H9 (cell line): ENCODE measurements around the gene STEAP2. TPM values are rescaled to one million over a fixed set of nuclear protein-coding genes. Genes with fewer than 3 reads are reported as not detected.
A peak's percentile ranks its signal among the peaks of the same experiment; 100 is the strongest.

ENCODE experiments used
- DNase-seq: peaks from one replicate; pipeline ENCODE4 v3.0.0-alpha.2; 2017
- H2AFZ ChIP-seq: one replicate; pipeline ENCODE4 v1.6.1; 2013; ENCODE audit warnings: mild to moderate bottlenecking, low read length, control low read depth, moderate library complexity
- H2AK5ac ChIP-seq: 2 replicates; pipeline ENCODE4 v1.6.1; 2013; ENCODE audit warnings: low read length, control low read depth, mixed read lengths; ENCODE audit not compliant: insufficient read length
- H2BK120ac ChIP-seq: one replicate; pipeline ENCODE4 v1.6.1; 2013; ENCODE audit warnings: low read depth, mild to moderate bottlenecking, low read length, control low read depth, inconsistent platforms; ENCODE audit not compliant: poor library complexity, severe bottlenecking
- H2BK12ac ChIP-seq: 2 replicates; pipeline ENCODE4 v1.6.1; 2013; ENCODE audit warnings: low read length, control low read depth, mixed read lengths, low read depth; ENCODE audit not compliant: insufficient read length
- H2BK15ac ChIP-seq: 2 replicates; pipeline ENCODE4 v1.6.1; 2013; ENCODE audit warnings: low read depth, low read length, control low read depth
- H2BK20ac ChIP-seq: one replicate; pipeline ENCODE4 v1.6.1; 2013; ENCODE audit warnings: low read depth, mild to moderate bottlenecking, low read length, control low read depth, inconsistent platforms; ENCODE audit not compliant: poor library complexity, severe bottlenecking
- H2BK5ac ChIP-seq: 2 replicates; pipeline ENCODE4 v1.6.1; 2013; ENCODE audit warnings: low read length, control low read depth, mixed read lengths; ENCODE audit not compliant: insufficient read length
- H3K14ac ChIP-seq: 2 replicates; pipeline ENCODE4 v1.6.1; 2013; ENCODE audit warnings: low read length, control low read depth; ENCODE audit not compliant: insufficient read depth
- H3K18ac ChIP-seq: 2 replicates; pipeline ENCODE4 v1.6.1; 2013; ENCODE audit warnings: low read depth, mild to moderate bottlenecking, mixed read lengths, low read length, control low read depth; ENCODE audit not compliant: insufficient read length
- H3K23ac ChIP-seq: 2 replicates; pipeline ENCODE4 v1.6.1; 2013; ENCODE audit warnings: low read length, control low read depth, mixed read lengths, low read depth; ENCODE audit not compliant: insufficient read length
- H3K23me2 ChIP-seq: 2 replicates; pipeline ENCODE4 v1.6.1; 2013; ENCODE audit warnings: low read depth, mild to moderate bottlenecking, mixed read lengths, low read length, control low read depth; ENCODE audit not compliant: insufficient read length, poor library complexity, severe bottlenecking
- H3K27ac ChIP-seq: 2 replicates; pipeline ENCODE4 v1.5.1; 2013; ENCODE audit warnings: low read length, control low read depth, mixed read lengths, low read depth; ENCODE audit not compliant: insufficient read length
- H3K27me3 ChIP-seq: 2 replicates; pipeline ENCODE4 v1.6.1; 2013; ENCODE audit warnings: low read length, control low read depth, inconsistent platforms; ENCODE audit not compliant: insufficient read depth
- H3K4ac ChIP-seq: 2 replicates; pipeline ENCODE4 v1.6.1; 2013; ENCODE audit warnings: low read depth, mild to moderate bottlenecking, control low read depth, inconsistent platforms, low read length, moderate library complexity
- H3K4me1 ChIP-seq: 2 replicates; pipeline ENCODE4 v1.6.1; 2013; ENCODE audit warnings: low read length, control low read depth, inconsistent platforms; ENCODE audit not compliant: insufficient read depth
- H3K4me2 ChIP-seq: 2 replicates; pipeline ENCODE4 v1.6.1; 2013; ENCODE audit warnings: low read length, control low read depth, mixed read lengths; ENCODE audit not compliant: insufficient read length, insufficient read depth
- H3K56ac ChIP-seq: 2 replicates; pipeline ENCODE4 v1.6.1; 2013; ENCODE audit warnings: low read depth, mild to moderate bottlenecking, mixed read lengths, low read length, control low read depth; ENCODE audit not compliant: insufficient read length
- H3K79me1 ChIP-seq: 2 replicates; pipeline ENCODE4 v1.6.1; 2013; ENCODE audit warnings: low read depth, mild to moderate bottlenecking, moderate library complexity, low read length, control low read depth, inconsistent platforms; ENCODE audit not compliant: insufficient read depth, poor library complexity, severe bottlenecking
- H3K79me2 ChIP-seq: 2 replicates; pipeline ENCODE4 v1.6.1; 2013; ENCODE audit warnings: low read length, control low read depth, inconsistent platforms; ENCODE audit not compliant: insufficient read depth
- H3K9ac ChIP-seq: 2 replicates; pipeline ENCODE4 v1.6.1; 2013; ENCODE audit warnings: low read length, control low read depth, mixed read lengths; ENCODE audit not compliant: insufficient read length; ENCODE audit errors: extremely low read depth
- H3K9me3 ChIP-seq: one replicate; pipeline ENCODE4 v1.6.1; 2013; ENCODE audit warnings: low read depth, low read length, inconsistent platforms; ENCODE audit not compliant: control insufficient read depth
- H3T11ph ChIP-seq: one replicate; pipeline ENCODE4 v1.6.1; 2013; ENCODE audit warnings: mild to moderate bottlenecking, low read length, control low read depth, inconsistent platforms
- H4K20me1 ChIP-seq: one replicate; pipeline ENCODE4 v1.6.1; 2013; ENCODE audit not compliant: control insufficient read depth, insufficient read length, insufficient read depth
- H4K5ac ChIP-seq: 2 replicates; pipeline ENCODE4 v1.6.1; 2013; ENCODE audit warnings: low read depth, mild to moderate bottlenecking, mixed read lengths, low read length, control low read depth; ENCODE audit not compliant: insufficient read length
- H4K8ac ChIP-seq: replicated peaks from 2 replicates; pipeline ENCODE4 v1.6.1; 2013; ENCODE audit warnings: low read length, control low read depth, mixed read lengths, low read depth; ENCODE audit not compliant: insufficient read length
- H4K91ac ChIP-seq: 2 replicates; pipeline ENCODE4 v1.6.1; 2013; ENCODE audit warnings: low read depth, mild to moderate bottlenecking, moderate library complexity, mixed read lengths, low read length, control low read depth; ENCODE audit not compliant: insufficient read length
- H3K27ac Mint-ChIP-seq, 3 experiments: 2 replicates in 2 of 3; 3 replicates in 1 of 3; pipeline ENCODE4 v1.8.0; 2020 to 2021; ENCODE audit warnings: mixed read lengths in 3 of 3, mild to moderate bottlenecking in 1 of 3, moderate library complexity in 1 of 3
- H3K27me3 Mint-ChIP-seq: 2 replicates; pipeline ENCODE4 v1.8.0; 2021; ENCODE audit warnings: low read depth, mild to moderate bottlenecking, moderate library complexity, mixed read lengths
- H3K36me3 Mint-ChIP-seq, 3 experiments: 2 replicates in 2 of 3; 3 replicates in 1 of 3; pipeline ENCODE4 v1.8.0; 2020 to 2021; ENCODE audit warnings: low read depth in 3 of 3, mixed read lengths in 3 of 3; ENCODE audit not compliant: insufficient read depth in 1 of 3
- H3K4me1 Mint-ChIP-seq, 2 experiments: 2 replicates each; pipeline ENCODE4 v1.8.0; 2020; ENCODE audit warnings: mixed read lengths in 2 of 2
- H3K4me3 Mint-ChIP-seq, 2 experiments: 2 replicates in 1 of 2; 3 replicates in 1 of 2; pipeline ENCODE4 v1.8.0; 2020 to 2021; ENCODE audit warnings: mild to moderate bottlenecking in 2 of 2, mixed read lengths in 2 of 2, moderate library complexity in 1 of 2
- H3K9me3 Mint-ChIP-seq, 2 experiments: 2 replicates in 1 of 2; 3 replicates in 1 of 2; pipeline ENCODE4 v1.8.0; 2020; ENCODE audit warnings: mild to moderate bottlenecking in 2 of 2, mixed read lengths in 2 of 2, moderate library complexity in 1 of 2
- CTCF ChIP-seq: fragments of 200-600 bp; sonication (generic); conservative IDR thresholded peaks from 3 replicates; pipeline ENCODE4 v1.8.0; 2021; ENCODE audit warnings: antibody characterized with exemption, mild to moderate bottlenecking
- WGBS: extraction: QIAGEN DNeasy Blood & Tissue Kit; methylation state at CpG from one replicate; pipeline ENCODE4 v1.1.7; 2013; ENCODE audit warnings: missing lambda C conversion rate, low lambda C conversion rate, mixed read lengths; ENCODE audit not compliant: insufficient read length; ENCODE audit errors: extremely low coverage; 5-methylcytosine and 5-hydroxymethylcytosine counted together
- total RNA-seq: library from RNA; stranded (reverse); gene quantifications from 2 replicates; pipeline ENCODE4 v1.2.1, GENCODE V29; 2021

The STEAP2 gene
- total RNA-seq, 1 experiment from 2014 or later = 6.7 TPM

DNA sequence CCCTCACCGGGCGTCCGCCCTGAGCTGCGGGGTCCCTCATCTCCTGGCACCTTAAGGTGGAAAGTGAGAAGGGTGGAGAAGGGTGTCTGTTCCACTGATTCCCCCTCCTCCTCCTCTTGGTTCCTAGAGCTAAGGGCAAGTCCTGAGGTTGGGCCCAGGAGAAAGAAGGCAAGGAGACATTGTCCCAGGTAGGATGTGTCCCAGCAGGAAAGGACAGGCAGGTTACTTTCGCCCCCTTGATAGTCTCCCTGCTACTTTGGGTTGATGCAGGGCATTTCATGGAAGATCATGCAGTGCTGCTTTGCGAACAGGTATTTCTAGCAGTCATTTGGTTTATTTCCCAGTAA, 582 bp downstream of the STEAP2 start:
- Histone ChIP-seq H3K4me2 (peak overlapping the region; percentile 92), H3K27me3 (no peaks in the 10 kb centered on the region), H3K14ac (peak overlapping the region; percentile 78), H2BK120ac (peak overlapping the region; percentile 10), H2AFZ (no peak overlapping the region), H3T11ph (no peak overlapping the region), H3K9me3 (no peaks in the 10 kb centered on the region), H4K20me1 (no peaks in the 10 kb centered on the region), H3K9ac (peak overlapping the region; percentile 65), H2BK5ac (no peak overlapping the region), H2AK5ac (peak overlapping the region; percentile 37), H4K91ac (no peak overlapping the region), H3K23me2 (peaks cover 13% of the 10 kb centered on the region), H3K79me2 (peaks cover 4% of the 10 kb centered on the region; the same call in 1 of the 2 replicates), H4K8ac (no peak overlapping the region), H3K23ac (no peak overlapping the region), H3K79me1 (no peaks in the 10 kb centered on the region), H3K56ac (no peak overlapping the region), H3K18ac (peak overlapping the region; percentile 90), H2BK20ac (no peak overlapping the region), H3K4me1 (peaks cover 10% of the 10 kb centered on the region), H3K27ac (no peak overlapping the region), H3K4ac (no peak overlapping the region), H2BK12ac (no peak overlapping the region), H4K5ac (no peak overlapping the region), H2BK15ac (no peak overlapping the region)
- H3K36me3 Mint-ChIP-seq = peaks cover 1 to 6% (median 3%) of the 10 kb centered on the region in 3 experiments; a peak in 5 of 7 replicates
- no peak for TF ChIP-seq CTCF
- H3K27ac Mint-ChIP-seq = peak overlapping the region in 1 of 3 experiments; percentile 78; a peak in 3 of 7 replicates
- H3K9me3 Mint-ChIP-seq = no peaks in the 10 kb centered on the region
- H3K4me1 Mint-ChIP-seq = peaks cover 15 to 28% of the 10 kb centered on the region in 2 experiments
- no peak for DNase-seq
- H3K27me3 Mint-ChIP-seq = peaks cover 7% of the 10 kb centered on the region; the same call in 1 of the 2 replicates
- no peak overlapping the region for H3K4me3 Mint-ChIP-seq
- no CpG with 5 or more reads among the region's 6 CpGs for WGBS
